BE2C (cell line): Measurements from ENCODE around the gene MALSU1.
A peak's percentile ranks its signal among the peaks of the same experiment; 100 is the strongest.

Experiments
- DNase-seq: peaks from one replicate; pipeline ENCODE4 v3.0.0-alpha.2; 2020
- H3K27me3 ChIP-seq: fragments of 250-450 bp; sonication (Bioruptor Pico); 2 replicates; pipeline ENCODE4 v1.5.1; 2020; ENCODE audit warnings: mild to moderate bottlenecking
- H3K36me3 ChIP-seq: fragments of 250-450 bp; sonication (Bioruptor Pico); 2 replicates; pipeline ENCODE4 v1.5.1; 2020; ENCODE audit warnings: mild to moderate bottlenecking
- H3K4me1 ChIP-seq: fragments of 250-450 bp; sonication (Bioruptor Pico); 2 replicates; pipeline ENCODE4 v1.5.1; 2020
- H3K4me3 ChIP-seq: 2 replicates; pipeline ENCODE4 v1.5.1; 2011; ENCODE audit warnings: low read depth, low read length
- H3K9me3 ChIP-seq: fragments of 250-450 bp; sonication (Bioruptor Pico); 2 replicates; pipeline ENCODE4 v1.5.1; 2020
- CTCF ChIP-seq: IDR thresholded peaks from 2 replicates; pipeline ENCODE4 v1.5.1; 2012; ENCODE audit warnings: mild to moderate bottlenecking, low read depth, low read length

The MALSU1 gene

GRCh38 chr7:23347033-23347681 is 48.0 kb downstream of the MALSU1 start:
- Histone ChIP-seq H3K4me1 (peaks cover 18% of the 10 kb centered on the region), H3K4me3 (no peak overlapping the region)
- no peak for DNase-seq

GRCh38 chr7:23347682-23348180 is 48.6 kb downstream of the MALSU1 start:
- Histone ChIP-seq H3K36me3 (peaks cover 51% of the 10 kb centered on the region), H3K27me3 (no peaks in the 10 kb centered on the region), H3K9me3 (no peaks in the 10 kb centered on the region), H3K4me3 (no peak overlapping the region), H3K4me1 (peaks cover 18% of the 10 kb centered on the region)
- no peak for TF ChIP-seq CTCF
- DNase-seq: no peak

More at GRCh38 chr7:23347033-23347681, 48.0 kb downstream of the MALSU1 start:
- TF ChIP-seq CTCF: no peak
- H3K27me3 ChIP-seq: no peaks in the 10 kb centered on the region
- H3K36me3 ChIP-seq: peaks cover 57% of the 10 kb centered on the region
- H3K9me3 ChIP-seq: no peaks in the 10 kb centered on the region

GRCh38 chr7:23349484-23350157 is 50.5 kb downstream of the MALSU1 start:
- TF ChIP-seq CTCF: no peak
- Histone ChIP-seq H3K4me1 (peaks cover 27% of the 10 kb centered on the region), H3K36me3 (peaks cover 37% of the 10 kb centered on the region), H3K9me3 (no peaks in the 10 kb centered on the region), H3K4me3 (no peak overlapping the region), H3K27me3 (no peaks in the 10 kb centered on the region)
- no peak for DNase-seq

- H3K4me3 ChIP-seq: no peak overlapping the region
- peaks cover 31% of the 10 kb centered on the region for H3K36me3 ChIP-seq
- no peaks in the 10 kb centered on the region for H3K9me3 ChIP-seq
- peaks cover 29% of the 10 kb centered on the region for H3K4me1 ChIP-seq
- no peak for TF ChIP-seq CTCF
- no peaks in the 10 kb centered on the region for H3K27me3 ChIP-seq
- no peak for DNase-seq
Measured at GRCh38 chr7:23350466-23350865, 51.3 kb downstream of the MALSU1 start.

GRCh38 chr7:23353172-23353571 is 54.0 kb downstream of the MALSU1 start:
- Histone ChIP-seq H3K4me3 (no peak overlapping the region), H3K4me1 (peaks cover 25% of the 10 kb centered on the region)

More at GRCh38 chr7:23353172-23353571, 54.0 kb downstream of the MALSU1 start:
- peak; percentile 20 for DNase-seq
- Histone ChIP-seq H3K36me3 (peaks cover 8% of the 10 kb centered on the region), H3K27me3 (no peaks in the 10 kb centered on the region), H3K9me3 (no peaks in the 10 kb centered on the region)
- no peak for TF ChIP-seq CTCF
